Adipocyte (in vitro differentiated cells): Measurements from ENCODE around the gene CEACAM20.

Experiments used
- DNase-seq: peaks from one replicate; pipeline ENCODE4 v3.0.0-alpha.2; 2015; ENCODE audit warnings: low read depth
- H3K27me3 ChIP-seq: replicated peaks from 2 replicates; pipeline ENCODE4 v1.7.0; 2013; ENCODE audit warnings: mild to moderate bottlenecking, low read length, moderate library complexity; ENCODE audit not compliant: control insufficient read depth, insufficient read depth
- H3K36me3 ChIP-seq: 2 replicates; pipeline ENCODE4 v1.7.0; 2013; ENCODE audit warnings: low read length, mild to moderate bottlenecking, moderate library complexity; ENCODE audit not compliant: control insufficient read depth, insufficient read depth, severe bottlenecking
- H3K4me1 ChIP-seq: 2 replicates; pipeline ENCODE4 v1.7.0; 2013; ENCODE audit warnings: mild to moderate bottlenecking, low read length, moderate library complexity; ENCODE audit not compliant: control insufficient read depth, insufficient read depth
- H3K4me3 ChIP-seq: 2 replicates; pipeline ENCODE4 v1.7.0; 2013; ENCODE audit warnings: mild to moderate bottlenecking, low read length, moderate library complexity
- H3K9ac ChIP-seq: 2 replicates; pipeline ENCODE4 v1.7.0; 2013; ENCODE audit warnings: mild to moderate bottlenecking, low read length, moderate library complexity
- H3K9me3 ChIP-seq: 2 replicates; pipeline ENCODE4 v1.7.0; 2013; ENCODE audit warnings: mild to moderate bottlenecking, low read length, moderate library complexity; ENCODE audit not compliant: control insufficient read depth

Gene CEACAM20

GRCh38 chr19:44517146-44517545 is 12.3 kb downstream of the CEACAM20 start:
- Histone ChIP-seq H3K9me3 (no peaks in the 10 kb centered on the region), H3K9ac (no peak overlapping the region), H3K27me3 (no peaks in the 10 kb centered on the region), H3K4me1 (no peaks in the 10 kb centered on the region), H3K36me3 (no peaks in the 10 kb centered on the region), H3K4me3 (no peak overlapping the region)
- no peak for DNase-seq

- Histone ChIP-seq H3K9me3 (no peaks in the 10 kb centered on the region), H3K4me3 (no peak overlapping the region), H3K27me3 (no peaks in the 10 kb centered on the region), H3K36me3 (no peaks in the 10 kb centered on the region), H3K4me1 (no peaks in the 10 kb centered on the region), H3K9ac (no peak overlapping the region)
- no peak for DNase-seq
Observed at GRCh38 chr19:44515907-44516306, 13.6 kb downstream of the CEACAM20 start.

- Histone ChIP-seq H3K9ac (no peak overlapping the region), H3K9me3 (no peaks in the 10 kb centered on the region), H3K4me1 (no peaks in the 10 kb centered on the region), H3K27me3 (no peaks in the 10 kb centered on the region), H3K4me3 (no peak overlapping the region), H3K36me3 (no peaks in the 10 kb centered on the region)
- no peak for DNase-seq
Observed at GRCh38 chr19:44515031-44515430, 14.4 kb downstream of the CEACAM20 start.

GRCh38 chr19:44512326-44513298 is 16.9 kb downstream of the CEACAM20 start:
- Histone ChIP-seq H3K27me3 (no peaks in the 10 kb centered on the region), H3K9ac (no peak overlapping the region)
- peak; percentile 49 for DNase-seq

GRCh38 chr19:44509478-44509877 is 20.0 kb downstream of the CEACAM20 start:
- DNase-seq, result no peak
- H3K4me3 ChIP-seq, result no peak overlapping the region
- no peaks in the 10 kb centered on the region for H3K27me3 ChIP-seq
- no peak overlapping the region for H3K9ac ChIP-seq
- peaks cover 7% of the 10 kb centered on the region for H3K9me3 ChIP-seq
- no peaks in the 10 kb centered on the region for H3K4me1 ChIP-seq
- H3K36me3 ChIP-seq, result no peaks in the 10 kb centered on the region

More at GRCh38 chr19:44512326-44513298, 16.9 kb downstream of the CEACAM20 start:
- Histone ChIP-seq H3K36me3 (no peaks in the 10 kb centered on the region), H3K9me3 (no peaks in the 10 kb centered on the region), H3K4me3 (no peak overlapping the region), H3K4me1 (no peaks in the 10 kb centered on the region)

- Histone ChIP-seq H3K9ac (peak within 1 kb of the TSS; percentile 90), H3K4me3 (peak within 1 kb of the TSS; percentile 99), H3K36me3 (peaks cover 17% of the 10 kb centered on the region), H3K27me3 (no peaks in the 10 kb centered on the region), H3K9me3 (peaks cover 18% of the 10 kb centered on the region), H3K4me1 (peaks cover 9% of the 10 kb centered on the region)
- DNase-seq, result peak; percentile 97
Observed at GRCh38 chr19:44499962-44500949, 29.2 kb downstream of the CEACAM20 start, which contains the start of gene ZNF180. ZNF180 (minus strand) TSS chr19:44500522; CDS start chr19:44497334, 3,188 bp downstream.

- Histone ChIP-seq H3K9me3 (peaks cover 25% of the 10 kb centered on the region), H3K4me3 (peak overlapping the region; percentile 99), H3K9ac (peak overlapping the region; percentile 90), H3K4me1 (peaks cover 9% of the 10 kb centered on the region), H3K27me3 (no peaks in the 10 kb centered on the region), H3K36me3 (peaks cover 24% of the 10 kb centered on the region)
- DNase-seq, result no peak
Observed at GRCh38 chr19:44499559-44499958, 29.9 kb downstream of the CEACAM20 start.

GRCh38 chr19:44498988-44499387 is 30.5 kb downstream of the CEACAM20 start:
- Histone ChIP-seq H3K9ac (no peak overlapping the region), H3K27me3 (no peaks in the 10 kb centered on the region), H3K4me1 (peaks cover 9% of the 10 kb centered on the region), H3K4me3 (peak overlapping the region; percentile 99), H3K9me3 (peaks cover 31% of the 10 kb centered on the region), H3K36me3 (peaks cover 30% of the 10 kb centered on the region)
- DNase-seq, result no peak

GRCh38 chr19:44496711-44497110 is 32.8 kb downstream of the CEACAM20 start:
- Histone ChIP-seq H3K9ac (no peak overlapping the region), H3K27me3 (no peaks in the 10 kb centered on the region), H3K36me3 (peaks cover 53% of the 10 kb centered on the region), H3K9me3 (peaks cover 54% of the 10 kb centered on the region), H3K4me1 (peaks cover 9% of the 10 kb centered on the region), H3K4me3 (no peak overlapping the region)
- DNase-seq, result no peak

GRCh38 chr19:44476559-44477408 is 52.7 kb downstream of the CEACAM20 start:
- Histone ChIP-seq H3K9ac (no peak overlapping the region), H3K36me3 (peaks cover 88% of the 10 kb centered on the region), H3K4me1 (no peaks in the 10 kb centered on the region), H3K9me3 (peaks cover 100% of the 10 kb centered on the region), H3K27me3 (no peaks in the 10 kb centered on the region), H3K4me3 (peak overlapping the region; percentile 79)
- DNase-seq, result peak; percentile 13
